ENCODE measurements around the gene CCDC9B.

Gene CCDC9B

DNA sequence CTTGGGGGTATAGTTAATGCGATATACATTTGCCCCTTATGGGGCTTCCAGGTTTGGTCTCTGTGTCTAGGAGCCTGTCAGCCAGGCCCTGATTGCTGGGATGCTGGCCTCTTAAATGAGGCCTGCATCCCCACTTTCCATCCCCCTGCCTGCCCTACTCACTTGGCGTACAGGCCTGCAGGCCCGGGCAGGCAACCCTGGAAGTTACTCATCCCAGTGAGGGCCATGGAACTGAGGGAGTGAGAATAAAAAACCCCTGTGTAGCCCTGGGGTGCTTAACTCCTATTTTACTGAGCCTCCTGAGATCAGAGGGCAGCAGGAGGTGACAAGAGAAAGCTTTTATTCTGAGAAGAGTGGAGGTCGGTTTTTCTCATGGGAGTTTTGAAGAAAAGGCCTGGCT is 19.3 kb upstream of the CCDC9B start:
- DNase-seq (ENCODE audit: extremely low spot score), result no peak
- CTCF ChIA-PET, result interaction anchor here (0.8 to 10.1 kb wide), 3 partner anchors 8 to 20 kb away, joined by 3 to 70 read pairs (median 10); no protein-coding TSS in a partner anchor

GRCh38 chr15:40358471-40359353 is 18.0 kb upstream of the CCDC9B start:
- DNase-seq (ENCODE audit: extremely low spot score), result no peak
- TF ChIP-seq, protein P1, sequence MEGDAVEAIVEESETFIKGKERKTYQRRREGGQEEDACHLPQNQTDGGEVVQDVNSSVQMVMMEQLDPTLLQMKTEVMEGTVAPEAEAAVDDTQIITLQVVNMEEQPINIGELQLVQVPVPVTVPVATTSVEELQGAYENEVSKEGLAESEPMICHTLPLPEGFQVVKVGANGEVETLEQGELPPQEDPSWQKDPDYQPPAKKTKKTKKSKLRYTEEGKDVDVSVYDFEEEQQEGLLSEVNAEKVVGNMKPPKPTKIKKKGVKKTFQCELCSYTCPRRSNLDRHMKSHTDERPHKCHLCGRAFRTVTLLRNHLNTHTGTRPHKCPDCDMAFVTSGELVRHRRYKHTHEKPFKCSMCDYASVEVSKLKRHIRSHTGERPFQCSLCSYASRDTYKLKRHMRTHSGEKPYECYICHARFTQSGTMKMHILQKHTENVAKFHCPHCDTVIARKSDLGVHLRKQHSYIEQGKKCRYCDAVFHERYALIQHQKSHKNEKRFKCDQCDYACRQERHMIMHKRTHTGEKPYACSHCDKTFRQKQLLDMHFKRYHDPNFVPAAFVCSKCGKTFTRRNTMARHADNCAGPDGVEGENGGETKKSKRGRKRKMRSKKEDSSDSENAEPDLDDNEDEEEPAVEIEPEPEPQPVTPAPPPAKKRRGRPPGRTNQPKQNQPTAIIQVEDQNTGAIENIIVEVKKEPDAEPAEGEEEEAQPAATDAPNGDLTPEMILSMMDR (IDR thresholded peaks at IDR 0.05; ENCODE audit: control extremely low read depth, extremely low read depth, low read depth, missing control alignments), result no peak
- ChIA-PET POLR2A (interaction anchor here (0.6 kb wide), 1 partner anchor 276 kb away, joined by 5 read pairs; no protein-coding TSS in a partner anchor), CTCF (interaction anchor here (2.0 to 12.6 kb wide), 3 partner anchors 10 to 83 kb away, joined by 4 to 186 read pairs (median 70); partner anchors contain the start of gene CCDC9B)

More for the DNA sequence above, 19.3 kb upstream of the CCDC9B start:
- TF ChIP-seq, protein P1 (IDR thresholded peaks at IDR 0.05; ENCODE audit: control extremely low read depth, extremely low read depth, low read depth, missing control alignments), result no peak
- POLR2A ChIA-PET, result no interaction called here

- TF ChIP-seq, protein P1 (IDR thresholded peaks at IDR 0.05; ENCODE audit: control extremely low read depth, extremely low read depth, low read depth, missing control alignments), result no peak
- peak; percentile 99 for DNase-seq (ENCODE audit: extremely low spot score)
- ChIA-PET POLR2A (interaction anchor here (0.6 kb wide), 1 partner anchor 277 kb away, joined by 5 read pairs; no protein-coding TSS in a partner anchor), CTCF (interaction anchor here (1.0 to 12.6 kb wide), 5 partner anchors 11 to 83 kb away, joined by 3 to 186 read pairs (median 4); partner anchors contain the start of genes CCDC9B and KNSTRN)
Observed at GRCh38 chr15:40357723-40358470, 17.2 kb upstream of the CCDC9B start, which contains the start of gene DISP2. TSS of gene DISP2 (plus strand) at chr15:40358219. CDS start at chr15:40358322, 103 bp downstream.

- ChIA-PET POLR2A (no interaction called here), CTCF (interaction anchor here (1.0 to 12.6 kb wide), 5 partner anchors 11 to 82 kb away, joined by 3 to 186 read pairs (median 4); partner anchors contain the start of genes CCDC9B and KNSTRN)
- DNase-seq (ENCODE audit: extremely low spot score), result no peak
- TF ChIP-seq, protein P1 (IDR thresholded peaks at IDR 0.05; ENCODE audit: control extremely low read depth, extremely low read depth, low read depth, missing control alignments), result no peak
Observed at GRCh38 chr15:40357246-40357645, 16.5 kb upstream of the CCDC9B start.

DNA sequence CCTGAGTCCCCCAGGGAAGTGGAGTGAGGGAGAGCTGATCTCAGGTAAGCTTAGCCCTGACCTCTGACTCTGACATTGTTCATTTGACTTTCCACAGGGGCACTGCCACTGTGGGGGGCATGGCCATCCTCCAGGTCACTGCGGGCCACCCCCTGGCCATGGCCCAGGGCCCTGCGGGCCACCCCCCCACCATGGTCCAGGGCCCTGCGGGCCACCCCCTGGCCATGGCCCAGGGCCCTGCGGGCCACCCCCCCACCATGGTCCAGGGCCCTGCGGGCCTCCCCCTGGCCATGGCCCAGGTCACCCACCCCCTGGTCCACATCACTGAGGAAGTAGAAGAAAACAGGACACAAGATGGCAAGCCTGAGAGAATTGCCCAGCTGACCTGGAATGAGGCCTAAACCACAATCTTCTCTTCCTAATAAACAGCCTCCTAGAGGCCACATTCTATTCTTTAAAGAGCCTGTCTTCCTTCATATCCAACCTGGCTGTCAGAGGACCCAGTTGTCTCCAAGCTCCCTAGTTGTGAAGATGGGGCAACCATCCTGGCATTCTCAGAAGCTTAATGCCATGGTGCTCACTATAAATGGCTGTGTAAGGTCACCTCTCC is 15.3 kb upstream of the CCDC9B start:
- CTCF ChIA-PET, result interaction anchor here (0.8 to 12.6 kb wide), 5 partner anchors 12 to 64 kb away, joined by 3 to 186 read pairs (median 6); partner anchors contain the start of genes CCDC9B and INAFM2
- TF ChIP-seq, protein P1 (IDR thresholded peaks at IDR 0.05; ENCODE audit: control extremely low read depth, extremely low read depth, low read depth, missing control alignments), result no peak
- DNase-seq (ENCODE audit: extremely low spot score), result no peak
- POLR2A ChIA-PET, result no interaction called here

Measured in GM10248 (cell line).